IMR-90 (cell line): ENCODE results near the gene APP. TPM values are rescaled to one million over a fixed set of nuclear protein-coding genes. Genes with fewer than 3 reads are reported as not detected.

Experiments
- ATAC-seq: fragments of 200-7000 bp; cut with Tn5 transposase; 2 replicates; pipeline ENCODE4 v1.9.1; 2020; ENCODE audit warnings: low read depth, mild to moderate bottlenecking, moderate library complexity
- BruUV-seq: library from RNA; stranded (reverse); fragments of 400-500 nt; replicated peaks from 2 replicates; lab custom pipeline; 2021; lab: Mats Ljungman, UMichigan
- CTCF ChIA-PET: fragments of 300-600 bp; formaldehyde crosslinking; extraction: SDS; loops from one replicate; lab custom pipeline; 2021; ENCODE audit warnings: antibody characterized with exemption; lab: Yijun Ruan, JAX
- POLR2A ChIA-PET: fragments of 300-600 bp; sonication (Branson Sonifier 250); formaldehyde crosslinking; loops from one replicate; lab custom pipeline; 2022; ENCODE audit warnings: antibody characterized with exemption; ENCODE audit not compliant: unreplicated experiment; lab: Charles Lee
- DNase-seq: peaks from one replicate; pipeline ENCODE4 v3.0.0; 2013
- H2AFZ ChIP-seq: replicated peaks from 2 replicates; pipeline ENCODE3; 2013; ENCODE audit warnings: low read length, mild to moderate bottlenecking; ENCODE audit not compliant: poor library complexity
- H2AK5ac ChIP-seq: 2 replicates; pipeline ENCODE4 v1.6.1; 2013; ENCODE audit warnings: low read depth, low read length, inconsistent platforms
- H2AK9ac ChIP-seq: replicated peaks from 2 replicates; pipeline ENCODE3; 2013; ENCODE audit warnings: mild to moderate bottlenecking, low read depth, low read length, moderate library complexity; ENCODE audit not compliant: poor library complexity
- H2BK120ac ChIP-seq: 2 replicates; pipeline ENCODE4 v1.6.1; 2013; ENCODE audit warnings: low read depth, low read length, inconsistent platforms
- H2BK15ac ChIP-seq: 3 replicates; pipeline ENCODE4 v1.6.1; 2013; ENCODE audit warnings: low read depth, low read length, inconsistent platforms
- H2BK20ac ChIP-seq: 2 replicates; pipeline ENCODE4 v1.6.1; 2013; ENCODE audit warnings: low read depth, mild to moderate bottlenecking, inconsistent platforms, low read length, moderate library complexity
- H2BK5ac ChIP-seq: 2 replicates; pipeline ENCODE4 v1.6.1; 2013; ENCODE audit warnings: mild to moderate bottlenecking, low read depth, low read length, inconsistent platforms; ENCODE audit not compliant: poor library complexity, severe bottlenecking
- H3K14ac ChIP-seq: replicated peaks from 2 replicates; pipeline ENCODE4 v1.6.1; 2013; ENCODE audit warnings: low read depth, low read length, inconsistent platforms
- H3K18ac ChIP-seq: 2 replicates; pipeline ENCODE4 v1.6.1; 2013; ENCODE audit warnings: low read depth, low read length, control low read depth
- H3K23ac ChIP-seq: 2 replicates; pipeline ENCODE4 v1.6.1; 2013; ENCODE audit warnings: low read depth, low read length, inconsistent platforms
- H3K27ac ChIP-seq: 2 replicates; pipeline ENCODE4 v1.5.1; 2013; ENCODE audit warnings: mild to moderate bottlenecking, control low read depth, low read length; ENCODE audit not compliant: insufficient read depth
- H3K27me3 ChIP-seq: 2 replicates; pipeline ENCODE4 v1.6.1; 2013; ENCODE audit warnings: low read length; ENCODE audit not compliant: control insufficient read depth, insufficient read depth
- H3K36me3 ChIP-seq: 2 replicates; pipeline ENCODE4 v1.6.1; 2013; ENCODE audit warnings: low read length, mixed read lengths; ENCODE audit not compliant: control insufficient read depth, insufficient read depth
- H3K4ac ChIP-seq: 2 replicates; pipeline ENCODE4 v1.6.1; 2013; ENCODE audit warnings: low read depth, low read length, inconsistent platforms
- H3K4me1 ChIP-seq: 2 replicates; pipeline ENCODE4 v1.6.1; 2013; ENCODE audit warnings: low read length, mixed read lengths; ENCODE audit not compliant: control insufficient read depth, insufficient read depth
- H3K4me2 ChIP-seq: 2 replicates; pipeline ENCODE4 v1.6.1; 2013; ENCODE audit warnings: low read depth, mild to moderate bottlenecking, control low read depth, low read length, moderate library complexity
- H3K4me3 ChIP-seq: 2 replicates; pipeline ENCODE4 v1.5.1; 2013; ENCODE audit warnings: low read depth, mild to moderate bottlenecking, control low read depth, low read length, moderate library complexity; ENCODE audit not compliant: insufficient read depth
- H3K56ac ChIP-seq: 2 replicates; pipeline ENCODE4 v1.6.1; 2013; ENCODE audit warnings: low read length, inconsistent platforms; ENCODE audit not compliant: insufficient read depth; ENCODE audit errors: extremely low read depth
- H3K79me1 ChIP-seq, 2 experiments: 2 replicates each; pipeline ENCODE4 v1.6.1; 2013; ENCODE audit warnings: low read length in 2 of 2, inconsistent platforms in 1 of 2, low read depth in 1 of 2
- H3K9ac ChIP-seq: 2 replicates; pipeline ENCODE4 v1.6.1; 2013; ENCODE audit warnings: low read depth, low read length, control low read depth
- H3K9me1 ChIP-seq: 2 replicates; pipeline ENCODE4 v1.6.1; 2013; ENCODE audit warnings: low read length, inconsistent platforms; ENCODE audit not compliant: insufficient read depth
- H3K9me3 ChIP-seq: 2 replicates; pipeline ENCODE4 v1.6.1; 2013; ENCODE audit warnings: low read length; ENCODE audit not compliant: control insufficient read depth, insufficient read depth
- H4K20me1 ChIP-seq: 2 replicates; pipeline ENCODE4 v1.6.1; 2013; ENCODE audit warnings: low read length, inconsistent platforms; ENCODE audit not compliant: insufficient read depth
- H4K5ac ChIP-seq: 2 replicates; pipeline ENCODE4 v1.6.1; 2013; ENCODE audit warnings: mild to moderate bottlenecking, low read depth, low read length, control low read depth
- H4K8ac ChIP-seq, 2 experiments: 2 replicates each; pipeline ENCODE4 v1.6.1; 2013; ENCODE audit warnings: low read depth in 2 of 2, low read length in 2 of 2, control low read depth in 1 of 2, inconsistent platforms in 1 of 2
- H4K91ac ChIP-seq: 2 replicates; pipeline ENCODE4 v1.6.1; 2013; ENCODE audit warnings: low read depth, low read length, inconsistent platforms; ENCODE audit not compliant: insufficient read depth
- CHD1 ChIP-seq: IDR thresholded peaks from 2 replicates; pipeline ENCODE4 v1.6.1; 2012; ENCODE audit warnings: low read depth, low read length, improper control_type of control experiment
- FOS ChIP-seq: fragments of 150-350 bp; IDR thresholded peaks from 2 replicates; pipeline ENCODE4 v1.6.1; 2016; ENCODE audit warnings: low read depth, low read length
- MAZ ChIP-seq: IDR thresholded peaks from 2 replicates; pipeline ENCODE4 v1.6.1; 2012; ENCODE audit warnings: low read depth, mild to moderate bottlenecking, low read length, improper control_type of control experiment, moderate library complexity, borderline replicate concordance
- MXI1 ChIP-seq: IDR thresholded peaks from 2 replicates; pipeline ENCODE4 v1.6.1; 2012; ENCODE audit warnings: low read depth, mild to moderate bottlenecking, low read length, moderate library complexity, borderline replicate concordance
- NFE2L2 ChIP-seq: fragments of 150-350 bp; IDR thresholded peaks from 2 replicates; pipeline ENCODE4 v1.6.1; 2016; ENCODE audit warnings: low read depth, mild to moderate bottlenecking, low read length
- POLR2A ChIP-seq: IDR thresholded peaks from 2 replicates; pipeline ENCODE4 v1.6.1; 2012; ENCODE audit warnings: mild to moderate bottlenecking, low read depth, low read length
- RAD21 ChIP-seq: IDR thresholded peaks from 2 replicates; pipeline ENCODE4 v1.6.1; 2012; ENCODE audit warnings: low read length, improper control_type of control experiment
- RFX5 ChIP-seq: IDR thresholded peaks from 2 replicates; pipeline ENCODE4 v1.8.0; 2012; ENCODE audit warnings: low read depth, mild to moderate bottlenecking, low read length, moderate library complexity
- SMC3 ChIP-seq: fragments of 150-350 bp; IDR thresholded peaks from 2 replicates; pipeline ENCODE4 v1.6.1; 2016; ENCODE audit warnings: low read depth, mild to moderate bottlenecking, antibody characterized with exemption, low read length, moderate library complexity
- WGBS, 2 experiments: methylation state at CpG; one replicate each; pipeline versions ENCODE4 v1.1.5 to v1.1.7; 2013; ENCODE audit warnings: missing lambda C conversion rate in 2 of 2; ENCODE audit not compliant: insufficient read length in 1 of 2; ENCODE audit errors: extremely low coverage in 2 of 2; 5-methylcytosine and 5-hydroxymethylcytosine counted together
- dilution Hi-C: fragments of 300-500 bp; cut with HindIII; formaldehyde crosslinking; loops from one replicate; pipeline ENCODE4 v1.14.3; 2018; ENCODE audit warnings: low sequenced_read_pairs; ENCODE audit not compliant: unreplicated experiment
- in situ Hi-C: fragments of 300-500 bp; cut with MboI; formaldehyde crosslinking; loops from 3 replicates; pipeline ENCODE4 v1.14.3; 2019; ENCODE audit warnings: low sequenced_read_pairs, inconsistent platforms, mixed read lengths
- intact Hi-C: fragments of 100-400 bp; cut with micrococcal nuclease; formaldehyde crosslinking; loops from 2 replicates; pipeline ENCODE4 v1.10.0; 2022
- polyA plus RNA-seq, 3 experiments: library from polyadenylated mRNA; depleted of rRNA; stranded (reverse); fragments of >200 nt; gene quantifications; 2 replicates each; pipeline ENCODE4 v1.2.3, GENCODE V29; 2012; ENCODE audit warnings: low replicate concordance in 1 of 3
- total RNA-seq: library from RNA; depleted of rRNA; stranded (reverse); fragments of >200 nt; gene quantifications from 2 replicates; pipeline ENCODE4 v1.2.3, GENCODE V29; 2012
- TF ChIP-seq, protein P1 (sequence below): fragments of 150-350 bp; IDR thresholded peaks from 2 replicates; pipeline ENCODE4 v1.6.1; 2017; ENCODE audit warnings: mild to moderate bottlenecking, antibody characterized with exemption, low read length, low read depth

The APP gene
- total and polyA plus RNA-seq, 2 of the 4 experiments (the other 2 are of a cell fraction), result 191 to 530 TPM

DNA sequence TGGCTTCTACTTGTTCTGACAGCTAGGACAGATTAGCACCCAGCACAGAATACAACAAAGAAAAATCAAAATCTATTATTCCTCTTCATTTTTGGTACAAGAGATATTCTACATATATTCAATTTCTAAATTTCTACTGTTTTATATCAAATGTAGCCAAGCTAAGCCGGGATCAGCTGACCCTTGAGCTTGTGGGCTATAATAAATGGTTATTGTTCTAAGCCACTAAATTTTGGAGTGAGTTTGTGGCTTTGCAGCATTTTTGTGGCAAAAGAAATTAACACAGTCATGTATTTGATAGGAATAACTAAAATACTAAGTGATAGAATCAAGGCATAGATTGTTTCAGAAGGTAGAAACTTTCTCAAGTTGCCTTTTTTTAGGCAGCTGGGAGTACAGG, 50.7 kb downstream of the APP start:
- no peak overlapping the region for H4K8ac ChIP-seq
- no peak overlapping the region for H2BK20ac ChIP-seq
- H4K91ac ChIP-seq, result no peak overlapping the region
- no TSS peak for BruUV-seq
- no peak overlapping the region for H3K9ac ChIP-seq
- no peak overlapping the region for H2BK15ac ChIP-seq
- H3K23ac ChIP-seq, result no peak overlapping the region
- DNase-seq (no peak), ATAC-seq (no peak)
- CTCF ChIA-PET, result no interaction called here
- no CpG with 5 or more reads among the region's 1 CpG for WGBS, 2 experiments
- no peak overlapping the region for H2AFZ ChIP-seq
- H3K9me1 ChIP-seq, result peaks cover 13% of the 10 kb centered on the region
- no peak overlapping the region for H4K5ac ChIP-seq
- peaks cover 11% of the 10 kb centered on the region for H3K4me1 ChIP-seq
- no peak overlapping the region for H3K4me2 ChIP-seq
- no peak overlapping the region for H2AK9ac ChIP-seq
- H3K36me3 ChIP-seq, result no peaks in the 10 kb centered on the region
- intact Hi-C loops (no loop called here), dilution Hi-C loops (no loop called here), in situ Hi-C loops (no loop called here)
- no peak overlapping the region for H3K27ac ChIP-seq
- no peak overlapping the region for H3K4me3 ChIP-seq
- H3K14ac ChIP-seq, result no peak overlapping the region
- H3K79me1 ChIP-seq, result peaks cover 23 to 80% of the 10 kb centered on the region in 2 experiments
- H2BK120ac ChIP-seq, result no peak overlapping the region
- no peak overlapping the region for H3K4ac ChIP-seq
- H3K18ac ChIP-seq, result no peak overlapping the region
- H3K56ac ChIP-seq, result no peak overlapping the region
- H4K20me1 ChIP-seq, result peaks cover 28% of the 10 kb centered on the region
- H2AK5ac ChIP-seq, result no peak overlapping the region
- H2BK5ac ChIP-seq, result no peak overlapping the region
- no peak for TF ChIP-seq MXI1
- no peak for TF ChIP-seq FOS
- TF ChIP-seq POLR2A, result no peak
- no peak for TF ChIP-seq RFX5
- TF ChIP-seq SMC3, result no peak
- no peak for TF ChIP-seq CHD1
- TF ChIP-seq, protein P1, sequence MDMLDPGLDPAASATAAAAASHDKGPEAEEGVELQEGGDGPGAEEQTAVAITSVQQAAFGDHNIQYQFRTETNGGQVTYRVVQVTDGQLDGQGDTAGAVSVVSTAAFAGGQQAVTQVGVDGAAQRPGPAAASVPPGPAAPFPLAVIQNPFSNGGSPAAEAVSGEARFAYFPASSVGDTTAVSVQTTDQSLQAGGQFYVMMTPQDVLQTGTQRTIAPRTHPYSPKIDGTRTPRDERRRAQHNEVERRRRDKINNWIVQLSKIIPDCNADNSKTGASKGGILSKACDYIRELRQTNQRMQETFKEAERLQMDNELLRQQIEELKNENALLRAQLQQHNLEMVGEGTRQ, result no peak
- TF ChIP-seq NFE2L2, result no peak
- no peak for TF ChIP-seq RAD21
- no peak for TF ChIP-seq MAZ
- H3K9me3 ChIP-seq, result no peaks in the 10 kb centered on the region
- POLR2A ChIA-PET, result no interaction called here
- H3K27me3 ChIP-seq, result no peaks in the 10 kb centered on the region
